ENCODE data around the gene VOPP1. TPM values are rescaled to one million over a fixed set of nuclear protein-coding genes. Genes with fewer than 3 reads are reported as not detected.

The VOPP1 gene
- total RNA-seq, 4 donors from 2014 or later, result 15.7 to 24.9 (median 20.3) TPM

DNA sequence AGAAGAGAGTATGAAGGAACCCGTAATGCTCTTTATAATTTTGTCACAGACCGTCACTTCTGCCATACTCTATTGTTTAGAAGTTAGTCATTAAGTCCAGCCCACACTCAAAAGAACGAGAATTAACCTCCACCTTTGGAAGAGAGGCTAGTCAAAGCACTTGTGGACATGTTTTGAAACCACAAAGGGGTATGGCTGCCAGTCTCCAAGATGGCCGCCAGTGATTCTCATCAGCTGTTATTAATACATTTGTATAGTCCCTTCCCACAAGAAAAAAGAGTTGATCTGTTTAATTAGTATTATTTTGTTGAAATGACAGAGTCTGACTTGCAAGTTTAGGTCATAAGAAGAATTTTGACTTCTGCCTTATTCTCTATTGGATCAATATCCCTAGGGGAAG lies 23.2 kb upstream of the VOPP1 start:
- H3K4me1 ChIP-seq, result peaks cover 2% of the 10 kb centered on the region
- TF ChIP-seq, protein P1, sequence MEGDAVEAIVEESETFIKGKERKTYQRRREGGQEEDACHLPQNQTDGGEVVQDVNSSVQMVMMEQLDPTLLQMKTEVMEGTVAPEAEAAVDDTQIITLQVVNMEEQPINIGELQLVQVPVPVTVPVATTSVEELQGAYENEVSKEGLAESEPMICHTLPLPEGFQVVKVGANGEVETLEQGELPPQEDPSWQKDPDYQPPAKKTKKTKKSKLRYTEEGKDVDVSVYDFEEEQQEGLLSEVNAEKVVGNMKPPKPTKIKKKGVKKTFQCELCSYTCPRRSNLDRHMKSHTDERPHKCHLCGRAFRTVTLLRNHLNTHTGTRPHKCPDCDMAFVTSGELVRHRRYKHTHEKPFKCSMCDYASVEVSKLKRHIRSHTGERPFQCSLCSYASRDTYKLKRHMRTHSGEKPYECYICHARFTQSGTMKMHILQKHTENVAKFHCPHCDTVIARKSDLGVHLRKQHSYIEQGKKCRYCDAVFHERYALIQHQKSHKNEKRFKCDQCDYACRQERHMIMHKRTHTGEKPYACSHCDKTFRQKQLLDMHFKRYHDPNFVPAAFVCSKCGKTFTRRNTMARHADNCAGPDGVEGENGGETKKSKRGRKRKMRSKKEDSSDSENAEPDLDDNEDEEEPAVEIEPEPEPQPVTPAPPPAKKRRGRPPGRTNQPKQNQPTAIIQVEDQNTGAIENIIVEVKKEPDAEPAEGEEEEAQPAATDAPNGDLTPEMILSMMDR (IDR thresholded peaks at IDR 0.05), result no peak
- TF ChIP-seq POLR2A (IDR thresholded peaks at IDR 0.05), result no peak
- TF ChIP-seq POLR2AphosphoS5 (IDR thresholded peaks at IDR 0.05), result no peak
- no peak for TF ChIP-seq EP300 (IDR thresholded peaks at IDR 0.05)
- 86% methylated on average over 4 of the region's 4 CpGs for WGBS
- H3K36me3 ChIP-seq, result no peaks in the 10 kb centered on the region
- DNase-seq (ENCODE audit: low spot score in 2 of 2), result no peak
- H3K27ac ChIP-seq, result no peak overlapping the region
- H3K27me3 ChIP-seq, result no peaks in the 10 kb centered on the region
- no peaks in the 10 kb centered on the region for H3K9me3 ChIP-seq
- no peak overlapping the region for H3K4me3 ChIP-seq

DNA sequence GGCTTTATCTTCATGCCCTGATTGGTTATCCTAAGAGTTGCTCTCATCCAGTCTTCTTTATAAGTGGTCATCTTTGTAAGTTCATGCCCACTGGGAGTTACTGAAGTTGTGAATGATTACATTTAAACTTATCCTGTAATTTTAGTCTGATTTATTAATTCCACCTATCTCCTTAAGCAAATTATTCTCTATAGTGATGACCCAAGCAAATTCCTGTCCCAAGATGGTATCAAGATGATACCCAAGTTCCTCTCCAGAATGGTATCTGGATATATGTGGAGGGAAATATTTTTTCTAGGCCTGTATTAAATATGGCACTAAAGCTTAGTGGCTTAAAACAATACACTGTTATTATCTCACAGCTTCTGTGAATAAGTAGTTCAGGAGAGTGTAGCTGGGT lies 22.6 kb upstream of the VOPP1 start:
- H3K27me3 ChIP-seq, result peaks cover 3% of the 10 kb centered on the region
- no peaks in the 10 kb centered on the region for H3K36me3 ChIP-seq
- no peak overlapping the region for H3K4me3 ChIP-seq
- no peak overlapping the region for H3K27ac ChIP-seq
- H3K9me3 ChIP-seq, result no peaks in the 10 kb centered on the region
- no peak for DNase-seq (ENCODE audit: low spot score in 2 of 2)
- H3K4me1 ChIP-seq, result peaks cover 2% of the 10 kb centered on the region
- TF ChIP-seq, protein P1 (IDR thresholded peaks at IDR 0.05), result no peak
- TF ChIP-seq POLR2AphosphoS5 (IDR thresholded peaks at IDR 0.05), result no peak
- no peak for TF ChIP-seq POLR2A (IDR thresholded peaks at IDR 0.05)
- TF ChIP-seq EP300 (IDR thresholded peaks at IDR 0.05), result no peak

DNA sequence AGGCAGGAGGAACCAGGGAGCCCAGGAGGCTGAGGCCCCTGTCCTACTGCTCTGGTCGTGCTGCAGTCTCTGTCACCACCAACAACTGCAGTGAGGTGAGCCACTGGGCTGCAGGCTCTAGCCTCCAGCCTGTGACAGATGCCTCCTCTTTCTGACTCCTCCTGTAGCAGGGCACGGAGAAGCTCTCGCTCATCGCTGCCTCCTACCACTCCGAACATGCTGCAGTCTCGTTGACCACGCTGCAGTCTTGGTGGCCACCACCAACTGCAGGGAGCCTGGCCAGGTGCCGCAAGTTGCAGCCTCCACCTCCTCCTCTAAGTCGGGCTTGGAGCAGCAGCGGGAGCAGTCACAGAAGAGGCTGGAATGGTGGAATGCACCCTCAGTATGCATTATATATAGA lies 22.1 kb upstream of the VOPP1 start:
- Histone ChIP-seq H3K27ac (no peak overlapping the region), H3K4me1 (peaks cover 2% of the 10 kb centered on the region), H3K9me3 (no peaks in the 10 kb centered on the region), H3K27me3 (peaks cover 4% of the 10 kb centered on the region), H3K4me3 (no peak overlapping the region), H3K36me3 (no peaks in the 10 kb centered on the region)
- 91% methylated on average over 9 of the region's 10 CpGs for WGBS
- DNase-seq (ENCODE audit: low spot score in 2 of 2), result no peak
- TF ChIP-seq, protein P1 (IDR thresholded peaks at IDR 0.05), result no peak
- TF ChIP-seq POLR2A (IDR thresholded peaks at IDR 0.05) (no peak), EP300 (IDR thresholded peaks at IDR 0.05) (no peak), POLR2AphosphoS5 (IDR thresholded peaks at IDR 0.05) (no peak)

DNA sequence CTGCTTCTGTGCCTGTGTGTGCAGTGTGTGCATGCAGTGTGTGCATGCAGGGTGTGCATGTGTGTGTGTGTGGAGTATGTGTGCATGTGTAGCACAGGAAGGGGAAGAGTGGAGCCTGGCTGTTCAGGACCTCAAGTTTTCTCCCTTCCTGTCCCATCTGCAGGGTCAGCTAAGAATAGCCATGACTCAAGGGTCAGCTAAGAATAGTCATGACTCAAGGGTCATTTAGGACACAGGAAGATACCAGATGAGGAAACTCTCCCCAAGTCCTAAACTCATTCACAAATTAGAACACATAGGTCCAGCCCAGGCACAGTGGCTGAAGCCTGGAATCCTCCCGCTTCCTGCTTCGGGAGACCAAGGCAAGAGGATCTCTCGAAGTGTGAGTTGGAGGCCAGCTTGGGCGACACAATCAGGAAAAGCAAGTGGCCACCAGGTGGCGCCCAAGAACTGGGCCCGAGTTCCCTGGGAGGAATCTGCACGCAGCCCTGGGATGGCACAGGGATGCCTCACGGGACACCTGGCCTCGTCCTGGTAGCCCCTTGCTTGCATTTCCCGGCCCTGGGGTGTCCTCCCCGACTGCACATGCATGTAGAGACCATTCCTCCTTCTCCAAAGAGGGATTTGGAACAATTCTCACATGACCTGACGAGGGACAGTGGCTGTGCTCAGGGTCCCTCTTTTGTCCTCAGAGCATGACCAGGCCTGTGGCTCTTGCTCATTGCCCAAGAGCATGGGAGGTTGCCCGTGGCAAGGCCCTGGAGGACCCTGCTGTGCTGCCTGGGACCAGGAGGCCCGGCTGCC lies 21.4 kb upstream of the VOPP1 start:
- Histone ChIP-seq H3K27ac (no peak overlapping the region), H3K9me3 (no peaks in the 10 kb centered on the region), H3K36me3 (no peaks in the 10 kb centered on the region), H3K27me3 (peaks cover 4% of the 10 kb centered on the region), H3K4me3 (no peak overlapping the region), H3K4me1 (peaks cover 2% of the 10 kb centered on the region)
- TF ChIP-seq, protein P1 (IDR thresholded peaks at IDR 0.05), result peak; percentile 21 to 79
- no peak for TF ChIP-seq EP300 (IDR thresholded peaks at IDR 0.05)
- WGBS, result 68% methylated on average over 11 of the region's 14 CpGs
- peak in 1 of 2 donors; percentile 71 for DNase-seq (ENCODE audit: low spot score in 2 of 2)

DNA sequence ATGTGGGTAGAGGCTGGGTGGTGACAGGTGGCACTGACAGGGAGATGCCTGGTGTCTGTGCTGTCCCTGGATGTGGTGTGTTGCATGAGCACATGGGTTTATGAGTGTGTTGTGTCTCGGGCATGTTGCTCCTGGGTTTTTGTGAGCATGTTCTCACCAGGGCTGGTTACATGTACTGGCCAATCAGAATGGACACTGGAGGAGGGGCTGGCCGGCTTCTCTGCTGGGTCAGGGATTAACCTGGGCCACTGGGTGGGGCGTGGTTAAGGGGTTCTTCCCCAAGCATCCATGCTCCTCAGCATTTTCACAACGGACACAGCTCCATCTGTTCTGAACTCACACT lies 20.8 kb upstream of the VOPP1 start:
- Histone ChIP-seq H3K27me3 (peaks cover 4% of the 10 kb centered on the region), H3K4me1 (peaks cover 2% of the 10 kb centered on the region), H3K36me3 (no peaks in the 10 kb centered on the region), H3K4me3 (no peak overlapping the region), H3K9me3 (no peaks in the 10 kb centered on the region), H3K27ac (no peak overlapping the region)
- WGBS, result 76% methylated on average over 4 of the region's 4 CpGs
- no peak for DNase-seq (ENCODE audit: low spot score in 2 of 2)
- no peak for TF ChIP-seq EP300 (IDR thresholded peaks at IDR 0.05)
- TF ChIP-seq, protein P1 (IDR thresholded peaks at IDR 0.05), result no peak
- no peak for TF ChIP-seq POLR2A (IDR thresholded peaks at IDR 0.05)
- no peak for TF ChIP-seq POLR2AphosphoS5 (IDR thresholded peaks at IDR 0.05)

Data from suprapubic skin (tissue), 4 donors.